Measurements from ENCODE around the gene CCDC181. TPM values are rescaled to one million over a fixed set of nuclear protein-coding genes. Genes with fewer than 3 reads are reported as not detected.
A peak's percentile ranks its signal among the peaks of the same experiment; 100 is the strongest.

CCDC181 gene
- total and polyA plus RNA-seq, 2 donors (not counting 1 experiment from before 2014, with no cell fraction given) = not detected

- ChIA-PET POLR2A (interaction anchor here (0.9 kb wide), 1 partner anchor 526 kb away, joined by 3 read pairs; the partner anchor contains the start of gene SCYL3), CTCF (interaction anchor here (0.6 to 2.0 kb wide), 6 partner anchors 9 to 1024 kb away, joined by 3 to 13 read pairs (median 6); partner anchors contain the start of genes METTL18 and SCYL3)
- H3K9ac ChIP-seq (ENCODE audit: low read length) = peak overlapping the region; percentile 89
- no peak for ATAC-seq (ENCODE audit: low read depth)
- H3K79me2 ChIP-seq (ENCODE audit: control insufficient read depth, insufficient read depth, low read length) = peaks cover 38% of the 10 kb centered on the region
- H3K27ac ChIP-seq (ENCODE audit: low read length in 2 of 2) = peak overlapping the region; percentile 52 to 86
- H4K20me1 ChIP-seq (ENCODE audit: control insufficient read depth, insufficient read depth, low read length, poor library complexity, severe bottlenecking) = no peaks in the 10 kb centered on the region
- WGBS (ENCODE audit: insufficient coverage) = 2% methylated on average over 10 of the region's 15 CpGs
- H3K4me2 ChIP-seq (replicated peaks; ENCODE audit: low read depth, low read length, poor library complexity, severe bottlenecking) = peak overlapping the region; percentile 81
- peak overlapping the region; percentile 92 for H2AFZ ChIP-seq (ENCODE audit: insufficient read depth, low read depth, low read length, poor library complexity, severe bottlenecking)
- Mint-ChIP-seq H3K4me1 (peaks cover 12% of the 10 kb centered on the region), H3K4me3 (no peak overlapping the region), H3K27ac (no peak overlapping the region), H3K27me3 (no peaks in the 10 kb centered on the region), H3K9me3 (ENCODE audit: insufficient read depth) (no peaks in the 10 kb centered on the region)
- peaks cover 6 to 12% of the 10 kb centered on the region in 2 donors for H3K4me1 ChIP-seq (ENCODE audit: control insufficient read depth in 2 of 2, insufficient read depth in 2 of 2, low read length in 2 of 2)
- no peaks in the 10 kb centered on the region for H3K36me3 ChIP-seq (replicated peaks in 1 of 2; ENCODE audit: control extremely low read depth in 1 of 2, control insufficient read depth in 1 of 2, extremely low read depth in 1 of 2, insufficient read depth in 2 of 2, low read length in 1 of 2)
- intact Hi-C loops (cut with micrococcal nuclease) = loop anchor here (1.0 to 5.0 kb wide), 11 partner anchors 119 to 1430 kb away; partner anchors contain the start of genes ATP1B1, DCAF6, GORAB and METTL18
- TF ChIP-seq EZH2 (IDR thresholded peaks at IDR 0.05; ENCODE audit: borderline replicate concordance, insufficient read depth, low read depth, low read length, poor library complexity, severe bottlenecking) (no peak), CTCF (IDR thresholded peaks at IDR 0.05) (no peak)
- no peaks in the 10 kb centered on the region for H3K27me3 ChIP-seq (replicated peaks in 1 of 4; ENCODE audit: control extremely low read depth in 1 of 4, control insufficient read depth in 3 of 4, insufficient read depth in 4 of 4, low read length in 3 of 4)
- no peaks in the 10 kb centered on the region for H3K9me3 ChIP-seq (ENCODE audit: control extremely low read depth in 1 of 3, control insufficient read depth in 2 of 3, insufficient read depth in 1 of 3, low read length in 2 of 3)
- peak overlapping the region; percentile 66 to 100 (median 92) for H3K4me3 ChIP-seq (ENCODE audit: control extremely low read depth in 1 of 5, extremely low read depth in 1 of 5, insufficient read depth in 1 of 5, low read depth in 2 of 5, low read length in 4 of 5)
- DNase-seq = no peak
Measured at GRCh38 chr1:169367096-169367685, 60.1 kb downstream of the CCDC181 start.

- Histone ChIP-seq H2AFZ (ENCODE audit: insufficient read depth, low read depth, low read length, poor library complexity, severe bottlenecking) (no peak overlapping the region), H3K36me3 (replicated peaks in 1 of 2; ENCODE audit: control extremely low read depth in 1 of 2, control insufficient read depth in 1 of 2, extremely low read depth in 1 of 2, insufficient read depth in 2 of 2, low read length in 1 of 2) (no peaks in the 10 kb centered on the region), H3K27ac (ENCODE audit: low read length in 2 of 2) (no peak overlapping the region), H3K9me3 (ENCODE audit: control extremely low read depth in 1 of 3, control insufficient read depth in 2 of 3, insufficient read depth in 1 of 3, low read length in 2 of 3) (no peaks in the 10 kb centered on the region), H3K79me2 (ENCODE audit: control insufficient read depth, insufficient read depth, low read length) (peaks cover 25% of the 10 kb centered on the region), H3K4me1 (ENCODE audit: control insufficient read depth in 2 of 2, insufficient read depth in 2 of 2, low read length in 2 of 2) (peaks cover 6 to 12% of the 10 kb centered on the region in 2 donors), H3K9ac (ENCODE audit: low read length) (no peak overlapping the region), H3K4me2 (replicated peaks; ENCODE audit: low read depth, low read length, poor library complexity, severe bottlenecking) (no peak overlapping the region), H4K20me1 (ENCODE audit: control insufficient read depth, insufficient read depth, low read length, poor library complexity, severe bottlenecking) (no peaks in the 10 kb centered on the region), H3K27me3 (replicated peaks in 1 of 4; ENCODE audit: control extremely low read depth in 1 of 4, control insufficient read depth in 3 of 4, insufficient read depth in 4 of 4, low read length in 3 of 4) (no peaks in the 10 kb centered on the region), H3K4me3 (ENCODE audit: control extremely low read depth in 1 of 5, extremely low read depth in 1 of 5, insufficient read depth in 1 of 5, low read depth in 2 of 5, low read length in 4 of 5) (no peak overlapping the region)
- Mint-ChIP-seq H3K27me3 (no peaks in the 10 kb centered on the region), H3K9me3 (ENCODE audit: insufficient read depth) (no peaks in the 10 kb centered on the region), H3K4me3 (no peak overlapping the region), H3K4me1 (peaks cover 8% of the 10 kb centered on the region), H3K27ac (no peak overlapping the region)
- intact Hi-C loops (cut with micrococcal nuclease) = loop anchor here (5.0 kb wide), 6 partner anchors 182 to 1428 kb away; partner anchors contain the start of genes ATP1B1, DCAF6, MPC2 and SELL
- WGBS (ENCODE audit: insufficient coverage) = 88% methylated on average over 1 of the region's 2 CpGs
- no peak for TF ChIP-seq CTCF (IDR thresholded peaks at IDR 0.05)
- TF ChIP-seq EZH2 (IDR thresholded peaks at IDR 0.05; ENCODE audit: borderline replicate concordance, insufficient read depth, low read depth, low read length, poor library complexity, severe bottlenecking) = no peak
- no peak for ATAC-seq (ENCODE audit: low read depth)
- no peak for DNase-seq
- CTCF ChIA-PET = no interaction called here
- POLR2A ChIA-PET = no interaction called here
Measured at GRCh38 chr1:169364948-169365347, 62.3 kb downstream of the CCDC181 start.

All from B cell (primary cell).